Measurements from ENCODE around the gene CTTNBP2.

GRCh38 chr7:117808341-117808757 is 64.9 kb downstream of the CTTNBP2 start:
- TF ChIP-seq BRD4 (CRISPR knock-in tag; IDR thresholded peaks at IDR 0.05), result no peak
- no peak for TF ChIP-seq POLR2AphosphoS2 (IDR thresholded peaks at IDR 0.05; ENCODE audit: low read depth, low read length)
- no peak for TF ChIP-seq CTCF (CRISPR knock-in tag; IDR thresholded peaks at IDR 0.05)
- no peak for TF ChIP-seq E2F1 (CRISPR knock-in tag; IDR thresholded peaks at IDR 0.05)

Data from HepG2 (cell line).